NT2/D1 (cell line): ENCODE measurements around the gene OR2J2.

Source experiments
- YY1 ChIP-seq: IDR thresholded peaks from 2 replicates; pipeline ENCODE4 v1.6.1; 2011; ENCODE audit not compliant: insufficient read length, insufficient read depth
- ZNF274 ChIP-seq: IDR thresholded peaks from 2 replicates; pipeline ENCODE4 v1.6.1; 2011; ENCODE audit warnings: mild to moderate bottlenecking, low read depth, low read length

DNA sequence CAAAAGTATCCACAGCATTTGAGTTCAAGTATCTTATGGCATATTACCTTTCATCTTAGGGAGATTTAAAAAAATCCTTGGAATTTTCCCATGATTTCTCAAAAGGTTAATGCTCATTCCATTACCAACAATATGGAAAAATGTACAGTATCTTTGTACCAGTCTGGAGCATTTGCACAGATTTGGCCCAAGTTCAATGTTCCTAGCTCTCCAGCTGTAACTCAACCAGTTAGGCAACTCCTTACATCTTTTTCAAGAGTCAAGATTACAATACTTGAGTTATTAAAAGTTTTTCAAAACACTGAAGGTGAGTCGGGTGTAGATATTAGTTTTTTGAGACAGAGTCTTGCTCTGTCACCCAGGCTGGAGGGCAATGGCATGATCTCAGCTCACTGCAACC lies 1.0 kb downstream of the OR2J2 start:
- TF ChIP-seq ZNF274, result no peak
- TF ChIP-seq YY1, result no peak
